HEK293 (cell line): ENCODE measurements around the gene TIRAP.

Source experiments
- CTCF ChIA-PET: fragments of 350-600 bp; formaldehyde crosslinking; extraction: SDS; loops from one replicate; lab custom pipeline; 2021; ENCODE audit warnings: antibody characterized with exemption; lab: Yijun Ruan, JAX
- POLR2A ChIA-PET: fragments of 300-600 bp; formaldehyde crosslinking; extraction: SDS; loops from one replicate; lab custom pipeline; 2020; ENCODE audit warnings: antibody characterized with exemption, inconsistent platforms; lab: Yijun Ruan, JAX
- H3K27ac ChIP-seq: fragments of 200-500 bp; sonication (Bioruptor generic); 2 replicates; pipeline ENCODE4 v1.5.1; 2014; ENCODE audit warnings: low read depth, low read length, control low read depth, inconsistent platforms; ENCODE audit errors: extremely low read depth
- H3K36me3 ChIP-seq, 2 experiments: fragments of 200-500 bp in 1 of 2; sonication (Bioruptor generic) in 1 of 2; 1 replicate in 1 of 2; 2 replicates in 1 of 2; pipeline ENCODE4 v1.5.1; 2014 to 2017; ENCODE audit warnings: inconsistent platforms in 2 of 2, low read length in 2 of 2; ENCODE audit not compliant: control insufficient read depth in 2 of 2, insufficient read depth in 1 of 2
- H3K4me1 ChIP-seq: fragments of 200-500 bp; sonication (Bioruptor generic); 2 replicates; pipeline ENCODE4 v1.5.1; 2014; ENCODE audit warnings: mild to moderate bottlenecking, low read length, inconsistent platforms; ENCODE audit not compliant: control insufficient read depth, insufficient read depth
- H3K4me3 ChIP-seq: 2 replicates; pipeline ENCODE4 v1.5.1; 2011; ENCODE audit warnings: low read depth, mild to moderate bottlenecking, control low read depth, low read length, moderate library complexity
- H3K9me3 ChIP-seq: fragments of 200-500 bp; sonication (Bioruptor generic); 2 replicates; pipeline ENCODE4 v1.5.1; 2014; ENCODE audit warnings: low read depth, low read length, inconsistent platforms; ENCODE audit not compliant: control insufficient read depth, insufficient read depth
- GLIS1 ChIP-seq: fragments of 450-650 bp; formaldehyde crosslinking; IDR thresholded peaks from 2 replicates; pipeline ENCODE4 v1.5.1; 2016; ENCODE audit warnings: missing biosample characterization, missing genetic modification characterization
- IKZF3 ChIP-seq: fragments of 450-650 bp; IDR thresholded peaks from 2 replicates; pipeline ENCODE4 v1.5.0; 2018; ENCODE audit warnings: missing biosample characterization, mild to moderate bottlenecking, missing genetic modification characterization, moderate library complexity
- KLF1 ChIP-seq: fragments of 450-650 bp; formaldehyde crosslinking; IDR thresholded peaks from 2 replicates; pipeline ENCODE4 v1.5.1; 2016; ENCODE audit warnings: missing biosample characterization, missing genetic modification characterization
- MZF1 ChIP-seq: fragments of 450-650 bp; formaldehyde crosslinking; IDR thresholded peaks from 2 replicates; pipeline ENCODE4 v1.5.1; 2017; ENCODE audit warnings: missing biosample characterization, missing genetic modification characterization, borderline replicate concordance
- PRDM1 ChIP-seq: fragments of 450-650 bp; formaldehyde crosslinking; IDR thresholded peaks from 2 replicates; pipeline ENCODE4; 2016; ENCODE audit warnings: missing biosample characterization, missing genetic modification characterization
- SCRT1 ChIP-seq: fragments of 450-650 bp; formaldehyde crosslinking; IDR thresholded peaks from 2 replicates; pipeline ENCODE4 v1.5.1; 2016; ENCODE audit warnings: missing biosample characterization, missing genetic modification characterization, borderline replicate concordance
- SP7 ChIP-seq: fragments of 450-650 bp; formaldehyde crosslinking; IDR thresholded peaks from 2 replicates; pipeline ENCODE4 v1.5.1; 2016; ENCODE audit warnings: missing biosample characterization, missing genetic modification characterization
- ZBTB17 ChIP-seq: fragments of 450-650 bp; formaldehyde crosslinking; IDR thresholded peaks from 2 replicates; pipeline ENCODE4 v1.5.1; 2016; ENCODE audit warnings: missing biosample characterization, missing genetic modification characterization
- ZNF10 ChIP-seq: fragments of 450-650 bp; formaldehyde crosslinking; IDR thresholded peaks from 2 replicates; pipeline ENCODE4 v1.5.1; 2017; ENCODE audit warnings: missing biosample characterization, missing genetic modification characterization
- ZNF138 ChIP-seq: fragments of 450-650 bp; formaldehyde crosslinking; IDR thresholded peaks from 2 replicates; pipeline ENCODE4 v1.5.1; 2016; ENCODE audit warnings: missing biosample characterization, missing genetic modification characterization, borderline replicate concordance
- ZNF280C ChIP-seq: fragments of 450-650 bp; formaldehyde crosslinking; IDR thresholded peaks from 2 replicates; pipeline ENCODE4 v1.5.1; 2016; ENCODE audit warnings: missing biosample characterization, missing genetic modification characterization
- ZNF311 ChIP-seq: fragments of 450-650 bp; formaldehyde crosslinking; IDR thresholded peaks from 2 replicates; pipeline ENCODE4 v1.5.1; 2017; ENCODE audit warnings: missing biosample characterization, missing genetic modification characterization, borderline replicate concordance
- ZNF362 ChIP-seq: fragments of 450-650 bp; formaldehyde crosslinking; IDR thresholded peaks from 2 replicates; pipeline ENCODE4 v1.5.1; 2016; ENCODE audit warnings: missing biosample characterization, missing genetic modification characterization
- ZNF37A ChIP-seq: fragments of 450-650 bp; IDR thresholded peaks from 2 replicates; pipeline ENCODE4 v1.5.1; 2018; ENCODE audit warnings: missing biosample characterization, missing genetic modification characterization
- ZNF394 ChIP-seq: fragments of 450-650 bp; formaldehyde crosslinking; IDR thresholded peaks from 2 replicates; pipeline ENCODE4 v1.5.1; 2016; ENCODE audit warnings: missing biosample characterization, missing genetic modification characterization, mild to moderate bottlenecking, moderate library complexity, borderline replicate concordance
- ZNF48 ChIP-seq: fragments of 450-650 bp; formaldehyde crosslinking; IDR thresholded peaks from 2 replicates; pipeline ENCODE4 v1.5.1; 2016; ENCODE audit warnings: missing biosample characterization, missing genetic modification characterization
- ZNF488 ChIP-seq: fragments of 450-650 bp; formaldehyde crosslinking; IDR thresholded peaks from 2 replicates; pipeline ENCODE4 v1.5.1; 2016; ENCODE audit warnings: missing biosample characterization, missing genetic modification characterization
- ZNF560 ChIP-seq: fragments of 450-650 bp; formaldehyde crosslinking; IDR thresholded peaks from 2 replicates; pipeline ENCODE4 v1.5.1; 2017; ENCODE audit warnings: missing biosample characterization, missing genetic modification characterization, borderline replicate concordance
- ZNF658 ChIP-seq: fragments of 450-650 bp; formaldehyde crosslinking; IDR thresholded peaks from 2 replicates; pipeline ENCODE4; 2016; ENCODE audit warnings: missing biosample characterization, missing genetic modification characterization
- ZNF704 ChIP-seq: fragments of 450-650 bp; formaldehyde crosslinking; IDR thresholded peaks from 2 replicates; pipeline ENCODE4 v1.5.1; 2016; ENCODE audit warnings: missing biosample characterization, missing genetic modification characterization

Gene TIRAP

GRCh38 chr11:126317756-126318573, 35.1 kb downstream of the TIRAP start:
- no peak overlapping the region for H3K4me3 ChIP-seq
- TF ChIP-seq ZNF311 (no peak), ZNF10 (tag by site-specific recombination) (no peak), ZNF560 (tag by site-specific recombination) (no peak), ZNF394 (tag by site-specific recombination) (no peak), ZNF37A (tag by site-specific recombination) (no peak), ZBTB17 (tag by site-specific recombination) (peak; percentile 40; the same call in 1 of the 2 replicates), SP7 (tag by site-specific recombination) (peak; percentile 89), ZNF488 (tag by site-specific recombination) (no peak), MZF1 (no peak), ZNF48 (no peak), PRDM1 (tag by site-specific recombination) (peak; percentile 41; the same call in 1 of the 2 replicates), IKZF3 (tag by site-specific recombination) (no peak), SCRT1 (tag by site-specific recombination) (no peak), KLF1 (tag by site-specific recombination) (peak; percentile 75), ZNF362 (no peak), ZNF138 (no peak), ZNF280C (no peak), GLIS1 (tag by site-specific recombination) (peak; percentile 42; the same call in 1 of the 2 replicates), ZNF658 (tag by site-specific recombination) (no peak)
- TF ChIP-seq, all 188 proteins: peak for 5
- Histone ChIP-seq H3K27ac (peak overlapping the region; percentile 31; the same call in 1 of the 2 replicates), H3K9me3 (no peaks in the 10 kb centered on the region), H3K36me3 (peaks cover 0 to 3% of the 10 kb centered on the region in 2 experiments; a peak in 1 of 3 replicates), H3K4me1 (peaks cover 9% of the 10 kb centered on the region)
- POLR2A ChIA-PET: interaction anchor here (1.6 to 1.9 kb wide), 2 partner anchors 36 to 38 kb away, joined by 3 to 11 read pairs; partner anchors contain the start of gene ST3GAL4
- CTCF ChIA-PET: interaction anchor here (0.6 to 1.8 kb wide), 8 partner anchors 7 to 672 kb away, joined by 3 to 12 read pairs (median 4); partner anchors contain the start of gene DCPS

GRCh38 chr11:126318574-126319373, 35.9 kb downstream of the TIRAP start:
- POLR2A ChIA-PET: interaction anchor here (1.6 to 1.9 kb wide), 2 partner anchors 35 to 37 kb away, joined by 3 to 11 read pairs; partner anchors contain the start of gene ST3GAL4
- H3K36me3 ChIP-seq: peaks cover 0 to 3% of the 10 kb centered on the region in 2 experiments; a peak in 1 of 3 replicates
- H3K4me3 ChIP-seq: no peak overlapping the region
- no peak for TF ChIP-seq ZNF704 (tag by site-specific recombination)
- CTCF ChIA-PET: interaction anchor here (0.7 to 1.8 kb wide), 6 partner anchors 8 to 162 kb away, joined by 3 to 12 read pairs (median 4); partner anchors contain the start of gene DCPS
- peaks cover 9% of the 10 kb centered on the region for H3K4me1 ChIP-seq
- no peak overlapping the region for H3K27ac ChIP-seq
- no peaks in the 10 kb centered on the region for H3K9me3 ChIP-seq
